Measurements from ENCODE around the gene ACTG2.

The ACTG2 gene

DNA sequence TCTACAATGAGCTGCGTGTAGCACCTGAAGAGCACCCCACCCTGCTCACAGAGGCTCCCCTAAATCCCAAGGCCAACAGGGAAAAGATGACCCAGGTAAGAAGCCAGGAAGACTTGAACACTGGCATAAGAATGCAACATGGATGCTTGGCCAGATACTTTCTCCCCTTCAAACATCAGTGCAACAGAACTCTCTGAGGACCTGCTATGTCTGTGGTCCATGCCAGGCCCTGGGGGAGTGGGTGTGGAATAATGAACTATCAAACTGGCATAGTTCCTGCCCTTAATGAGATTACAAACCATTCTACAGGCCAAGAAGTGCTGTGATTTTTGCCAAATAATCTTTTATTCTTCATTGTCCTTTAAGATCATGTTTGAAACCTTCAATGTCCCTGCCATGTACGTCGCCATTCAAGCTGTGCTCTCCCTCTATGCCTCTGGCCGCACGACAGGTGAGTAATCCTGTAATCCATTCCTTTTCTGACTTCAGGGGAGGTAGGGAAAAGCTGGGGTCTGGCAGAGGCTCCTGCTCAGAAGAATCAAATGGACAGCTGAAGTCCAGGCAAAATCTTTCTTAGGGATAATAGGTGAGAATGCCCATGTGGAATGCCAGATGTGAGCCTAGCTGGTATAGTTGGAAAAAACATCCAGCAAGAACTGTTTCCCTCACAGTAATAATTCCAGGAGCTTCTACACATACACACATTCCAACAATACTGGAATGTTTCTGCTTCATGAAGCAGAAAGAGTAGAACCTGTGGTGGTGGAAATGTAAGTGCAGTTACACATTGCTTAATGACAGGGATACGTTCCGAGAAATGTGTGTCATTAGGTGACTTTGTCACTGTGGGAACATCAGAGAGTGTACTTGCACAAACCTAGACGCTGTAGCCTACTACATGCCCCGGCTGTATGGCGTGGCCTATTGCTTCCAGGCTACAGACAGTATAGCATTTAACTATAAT, 16.2 kb downstream of the ACTG2 start:
- TF ChIP-seq, protein P1, sequence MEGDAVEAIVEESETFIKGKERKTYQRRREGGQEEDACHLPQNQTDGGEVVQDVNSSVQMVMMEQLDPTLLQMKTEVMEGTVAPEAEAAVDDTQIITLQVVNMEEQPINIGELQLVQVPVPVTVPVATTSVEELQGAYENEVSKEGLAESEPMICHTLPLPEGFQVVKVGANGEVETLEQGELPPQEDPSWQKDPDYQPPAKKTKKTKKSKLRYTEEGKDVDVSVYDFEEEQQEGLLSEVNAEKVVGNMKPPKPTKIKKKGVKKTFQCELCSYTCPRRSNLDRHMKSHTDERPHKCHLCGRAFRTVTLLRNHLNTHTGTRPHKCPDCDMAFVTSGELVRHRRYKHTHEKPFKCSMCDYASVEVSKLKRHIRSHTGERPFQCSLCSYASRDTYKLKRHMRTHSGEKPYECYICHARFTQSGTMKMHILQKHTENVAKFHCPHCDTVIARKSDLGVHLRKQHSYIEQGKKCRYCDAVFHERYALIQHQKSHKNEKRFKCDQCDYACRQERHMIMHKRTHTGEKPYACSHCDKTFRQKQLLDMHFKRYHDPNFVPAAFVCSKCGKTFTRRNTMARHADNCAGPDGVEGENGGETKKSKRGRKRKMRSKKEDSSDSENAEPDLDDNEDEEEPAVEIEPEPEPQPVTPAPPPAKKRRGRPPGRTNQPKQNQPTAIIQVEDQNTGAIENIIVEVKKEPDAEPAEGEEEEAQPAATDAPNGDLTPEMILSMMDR (IDR thresholded peaks at IDR 0.05; ENCODE audit: low read depth, low read length), result no peak
- no peak overlapping the region for H3K4me3 ChIP-seq (ENCODE audit: low read depth, low read length)

DNA sequence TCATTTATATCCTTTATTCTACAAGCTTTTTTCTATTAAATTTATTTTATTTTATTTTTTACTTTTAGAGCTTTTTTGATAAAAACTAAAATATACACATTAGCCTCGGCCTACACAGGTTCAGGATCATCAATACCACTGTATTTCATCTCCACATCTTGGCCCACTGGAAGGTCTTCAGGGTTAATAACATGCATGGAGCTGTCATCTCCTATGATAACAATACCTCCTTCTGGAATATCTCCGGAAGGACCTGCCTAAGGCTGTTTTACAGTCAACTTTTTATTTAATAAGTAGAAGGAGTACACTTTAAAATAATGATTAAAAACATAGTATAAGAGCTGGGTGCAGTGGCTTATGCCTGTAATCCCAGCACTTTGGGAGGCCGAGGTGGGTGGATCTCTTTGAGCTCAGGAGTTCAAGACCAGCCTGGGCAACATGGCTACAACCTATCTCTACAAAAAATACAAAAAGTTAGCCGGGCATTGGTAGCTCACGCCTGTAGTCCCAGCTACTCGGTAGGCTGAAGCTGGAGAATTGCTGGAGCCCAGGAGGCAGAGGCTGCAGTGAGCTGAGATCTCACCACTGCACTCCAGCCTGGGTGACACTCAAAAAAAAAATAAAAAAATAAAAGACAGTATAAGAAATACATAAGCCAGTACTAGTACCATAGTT, 18.2 kb downstream of the ACTG2 start:
- H3K4me3 ChIP-seq (ENCODE audit: low read depth, low read length), result no peak overlapping the region
- TF ChIP-seq, protein P1 (IDR thresholded peaks at IDR 0.05; ENCODE audit: low read depth, low read length), result no peak

DNA sequence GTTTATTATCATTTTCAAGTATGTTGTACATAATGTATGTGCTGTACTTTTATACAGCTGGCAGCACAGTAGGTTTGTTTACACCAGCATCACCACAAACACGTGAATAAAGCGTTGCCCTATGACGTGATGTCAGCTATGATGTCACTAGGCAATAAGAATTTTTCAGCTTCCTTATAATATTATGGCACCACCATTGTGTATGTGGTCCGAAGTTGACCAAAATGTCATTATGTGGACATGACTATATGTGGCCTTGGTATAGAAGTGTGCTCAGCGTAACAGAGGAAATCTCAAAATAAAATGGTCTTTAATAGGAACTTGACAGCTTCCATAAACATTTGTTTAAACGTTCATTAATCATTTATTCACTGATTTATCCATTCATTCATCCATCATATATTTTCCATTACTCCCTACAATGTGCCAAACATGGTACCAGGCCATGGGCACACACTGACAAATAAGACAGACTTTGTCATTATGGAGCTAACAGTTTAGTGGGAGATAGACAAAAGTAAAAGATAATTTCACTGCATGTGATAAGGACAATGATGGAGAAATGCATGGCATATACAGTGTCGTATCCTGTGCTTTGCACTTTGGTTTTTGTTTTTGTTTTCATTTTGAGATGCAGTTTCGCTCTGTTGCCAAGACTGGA, 18.9 kb downstream of the ACTG2 start:
- no peak overlapping the region for H3K4me3 ChIP-seq (ENCODE audit: low read depth, low read length)
- TF ChIP-seq, protein P1 (IDR thresholded peaks at IDR 0.05; ENCODE audit: low read depth, low read length), result no peak

- H3K4me3 ChIP-seq (ENCODE audit: low read depth, low read length), result no peak overlapping the region
- TF ChIP-seq, protein P1 (IDR thresholded peaks at IDR 0.05; ENCODE audit: low read depth, low read length), result no peak
Observed at GRCh38 chr2:73913414-73914054, 20.7 kb downstream of the ACTG2 start.

DNA sequence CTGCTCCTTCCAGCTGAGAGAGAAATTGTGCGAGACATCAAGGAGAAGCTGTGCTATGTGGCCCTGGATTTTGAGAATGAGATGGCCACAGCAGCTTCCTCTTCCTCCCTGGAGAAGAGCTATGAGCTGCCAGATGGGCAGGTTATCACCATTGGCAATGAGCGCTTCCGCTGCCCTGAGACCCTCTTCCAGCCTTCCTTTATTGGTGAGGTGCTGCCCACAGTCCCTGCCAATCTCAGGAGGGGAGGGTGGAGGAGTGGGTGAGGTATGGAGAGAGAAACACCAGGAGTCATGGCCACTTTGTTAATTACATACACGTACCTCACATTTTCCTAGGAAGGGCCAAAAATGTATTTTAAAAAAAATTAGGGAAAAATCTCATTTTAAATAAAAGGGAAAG, 21.9 kb downstream of the ACTG2 start:
- TF ChIP-seq, protein P1 (IDR thresholded peaks at IDR 0.05; ENCODE audit: low read depth, low read length), result no peak
- H3K4me3 ChIP-seq (ENCODE audit: low read depth, low read length), result no peak overlapping the region

- TF ChIP-seq, protein P1 (IDR thresholded peaks at IDR 0.05; ENCODE audit: low read depth, low read length), result no peak
Observed at GRCh38 chr2:73915437-73915993, 22.7 kb downstream of the ACTG2 start.

More at GRCh38 chr2:73915437-73915993, 22.7 kb downstream of the ACTG2 start:
- no peak overlapping the region for H3K4me3 ChIP-seq (ENCODE audit: low read depth, low read length)
